NCI-H510A (cell line): ENCODE measurements around the gene UBASH3B.
"Not testable (repeated sequence)": the region's sequence is repeated elsewhere in the genome, so short reads cannot be mapped to it uniquely, and the experiment has no call there.

Source experiments
- DNase-seq: peaks from one replicate; lab custom pipeline; 2025; lab: John Stamatoyannopoulos, UW

UBASH3B gene

GRCh38 chr11:122655527-122656072 lies at the start of gene UBASH3B:
Gene UBASH3B (plus strand): TSS chr11:122655722. CDS start chr11:122656050, 328 bp downstream.
- DNase-seq, result no peak

GRCh38 chr11:122607162-122607561 lies 48.4 kb upstream of the UBASH3B start:
- DNase-seq, result not testable (repeated sequence)

GRCh38 chr11:122612123-122612824 lies 43.2 kb upstream of the UBASH3B start:
- DNase-seq, result no peak

GRCh38 chr11:122616718-122617117 lies 38.8 kb upstream of the UBASH3B start:
- no peak for DNase-seq

GRCh38 chr11:122617297-122617696 lies 38.2 kb upstream of the UBASH3B start:
- no peak for DNase-seq

GRCh38 chr11:122617926-122618325 lies 37.6 kb upstream of the UBASH3B start:
- DNase-seq, result no peak

- DNase-seq, result no peak
These were observed 36.6 kb upstream of the UBASH3B start for GRCh38 chr11:122618927-122619326.

GRCh38 chr11:122619757-122620156 lies 35.8 kb upstream of the UBASH3B start:
- DNase-seq, result no peak

- DNase-seq, result not testable (repeated sequence)
These were observed 30.0 kb upstream of the UBASH3B start for GRCh38 chr11:122625501-122625900.

GRCh38 chr11:122625976-122626665 lies 29.4 kb upstream of the UBASH3B start:
- no peak for DNase-seq

GRCh38 chr11:122627745-122628144 lies 27.8 kb upstream of the UBASH3B start:
- no peak for DNase-seq

GRCh38 chr11:122628810-122629555 lies 26.5 kb upstream of the UBASH3B start:
- DNase-seq, result no peak

GRCh38 chr11:122632181-122632824 lies 23.2 kb upstream of the UBASH3B start:
- no peak for DNase-seq

GRCh38 chr11:122633219-122633829 lies 22.2 kb upstream of the UBASH3B start:
- DNase-seq, result no peak

GRCh38 chr11:122634501-122634900 lies 21.0 kb upstream of the UBASH3B start:
- no peak for DNase-seq

GRCh38 chr11:122637541-122637940 lies 18.0 kb upstream of the UBASH3B start:
- no peak for DNase-seq

GRCh38 chr11:122642472-122642922 lies 13.0 kb upstream of the UBASH3B start:
- no peak for DNase-seq

GRCh38 chr11:122642971-122643370 lies 12.6 kb upstream of the UBASH3B start:
- no peak for DNase-seq

GRCh38 chr11:122645847-122646246 lies 9.7 kb upstream of the UBASH3B start:
- no peak for DNase-seq

GRCh38 chr11:122646549-122647340 lies 8.8 kb upstream of the UBASH3B start:
- no peak for DNase-seq
